GM23338 (cell line): ENCODE results near the gene VPS35. TPM values are rescaled to one million over a fixed set of nuclear protein-coding genes. Genes with fewer than 3 reads are reported as not detected.

Source experiments
- ATAC-seq: fragments of 200-7000 bp; cut with Tn5 transposase; 3 replicates; pipeline ENCODE4 v1.9.1; 2020
- DNase-seq: peaks from one replicate; pipeline ENCODE4 v3.0.0-alpha.2; 2015; ENCODE audit warnings: low spot score
- H2AFZ ChIP-seq: fragments of 200-600 bp; sonication (generic); 2 replicates; pipeline ENCODE4 v1.8.0; 2016; ENCODE audit warnings: antibody characterized with exemption, mild to moderate bottlenecking, moderate library complexity
- H3F3A ChIP-seq: fragments of 200-600 bp; sonication (generic); replicated peaks from 2 replicates; pipeline ENCODE4 v1.8.0; 2017; ENCODE audit warnings: antibody characterized with exemption, mixed run types, low read depth
- H3K27ac ChIP-seq: fragments of 200-600 bp; sonication (generic); 2 replicates; pipeline ENCODE4 v1.6.1; 2016; ENCODE audit warnings: low read depth
- H3K27me3 ChIP-seq: fragments of 200-600 bp; sonication (generic); 2 replicates; pipeline ENCODE4 v1.8.0; 2016; ENCODE audit warnings: mild to moderate bottlenecking, mixed run types, moderate library complexity; ENCODE audit not compliant: insufficient read depth
- H3K36me3 ChIP-seq: fragments of 200-600 bp; sonication (generic); 2 replicates; pipeline ENCODE4 v1.8.0; 2016; ENCODE audit warnings: mild to moderate bottlenecking; ENCODE audit not compliant: insufficient read depth
- H3K4me1 ChIP-seq: fragments of 200-600 bp; sonication (generic); 2 replicates; pipeline ENCODE4 v1.8.0; 2016; ENCODE audit warnings: mild to moderate bottlenecking, moderate library complexity; ENCODE audit not compliant: insufficient read depth
- H3K4me2 ChIP-seq: fragments of 200-600 bp; sonication (generic); 2 replicates; pipeline ENCODE4 v1.7.1; 2017; ENCODE audit warnings: mixed run types
- H3K4me3 ChIP-seq: fragments of 200-600 bp; sonication (generic); 2 replicates; pipeline ENCODE4 v1.6.1; 2016; ENCODE audit warnings: mixed run types
- H3K79me2 ChIP-seq: fragments of 200-600 bp; sonication (generic); replicated peaks from 2 replicates; pipeline ENCODE4 v1.8.0; 2017; ENCODE audit warnings: mild to moderate bottlenecking; ENCODE audit not compliant: insufficient read depth
- H3K9me2 ChIP-seq: fragments of 200-600 bp; sonication (generic); 2 replicates; pipeline ENCODE4 v1.8.0; 2017; ENCODE audit not compliant: insufficient read depth
- H4K20me1 ChIP-seq: fragments of 200-600 bp; sonication (generic); replicated peaks from 2 replicates; pipeline ENCODE4 v1.8.0; 2017; ENCODE audit warnings: mild to moderate bottlenecking; ENCODE audit not compliant: insufficient read depth
- H3K27ac Mint-ChIP-seq: 2 replicates; pipeline ENCODE4 v1.8.0; 2020; ENCODE audit warnings: inconsistent platforms, mild to moderate bottlenecking, moderate library complexity, mixed read lengths
- H3K27me3 Mint-ChIP-seq: 3 replicates; pipeline ENCODE4 v1.8.0; 2022; ENCODE audit warnings: low read depth, mild to moderate bottlenecking, moderate library complexity, mixed read lengths, inconsistent platforms; ENCODE audit not compliant: insufficient read depth, poor library complexity
- H3K36me3 Mint-ChIP-seq: 3 replicates; pipeline ENCODE4 v1.8.0; 2021; ENCODE audit warnings: low read depth, mild to moderate bottlenecking, inconsistent platforms, moderate library complexity, mixed read lengths
- H3K4me1 Mint-ChIP-seq: 3 replicates; pipeline ENCODE4 v1.8.0; 2020; ENCODE audit warnings: mild to moderate bottlenecking, inconsistent platforms, mixed read lengths
- H3K4me3 Mint-ChIP-seq: 3 replicates; pipeline ENCODE4 v1.8.0; 2021; ENCODE audit warnings: moderate library complexity, mild to moderate bottlenecking, inconsistent platforms, mixed read lengths
- H3K9me3 Mint-ChIP-seq: 3 replicates; pipeline ENCODE4 v1.8.0; 2020; ENCODE audit warnings: moderate library complexity, mild to moderate bottlenecking, inconsistent platforms, mixed read lengths
- CREB1 ChIP-seq: fragments of 250-450 bp; sonication (Bioruptor Pico); IDR thresholded peaks from 2 replicates; pipeline ENCODE4 v1.5.0; 2020; ENCODE audit warnings: low read depth, mild to moderate bottlenecking, moderate library complexity
- EZH2 ChIP-seq: fragments of 200-600 bp; sonication (generic); IDR thresholded peaks from one replicate; pipeline ENCODE4 v1.8.0; 2017; ENCODE audit warnings: antibody characterized with exemption, mild to moderate bottlenecking, low read depth; ENCODE audit not compliant: unreplicated experiment
- EZH2phosphoT487 ChIP-seq: fragments of 200-600 bp; sonication (generic); IDR thresholded peaks from one replicate; pipeline ENCODE4 v1.8.1; 2018; ENCODE audit warnings: antibody characterized with exemption; ENCODE audit not compliant: unreplicated experiment
- JUNB ChIP-seq: IDR thresholded peaks from one replicate; pipeline ENCODE4 v1.6.1; 2016; ENCODE audit warnings: antibody characterized with exemption; ENCODE audit not compliant: unreplicated experiment
- NANOG ChIP-seq: IDR thresholded peaks from 2 replicates; pipeline ENCODE4 v1.6.1; 2016; ENCODE audit warnings: antibody characterized with exemption, borderline replicate concordance
- POLR2AphosphoS5 ChIP-seq: IDR thresholded peaks from 2 replicates; pipeline ENCODE4 v1.6.1; 2016; ENCODE audit warnings: antibody characterized with exemption, low read depth
- ZNF114 ChIP-seq: fragments of 250-450 bp; sonication (Bioruptor Pico); IDR thresholded peaks from 2 replicates; pipeline ENCODE4 v1.5.0; 2020; ENCODE audit warnings: mild to moderate bottlenecking, moderate library complexity
- polyA plus RNA-seq: library from polyadenylated mRNA; unstranded; fragments of >200 nt; fragmentation: Nextera tagmentation; extraction: Ambion mirVana; gene quantifications from 2 replicates; pipeline ENCODE4 v1.2.1, GENCODE V29; 2016
- total RNA-seq: library from RNA; depleted of rRNA; stranded (reverse); fragments of >200 nt; shearing (Covaris generic); gene quantifications from 2 replicates; pipeline ENCODE4 v1.2.3, GENCODE V29; 2014
- TF ChIP-seq, protein P1 (sequence below): IDR thresholded peaks from one replicate; pipeline ENCODE4 v1.6.1; 2018; ENCODE audit warnings: antibody characterized with exemption; ENCODE audit not compliant: unreplicated experiment

VPS35 gene
- total and polyA plus RNA-seq, 2 experiments from 2014 or later: 31.1 to 40.0 TPM

DNA sequence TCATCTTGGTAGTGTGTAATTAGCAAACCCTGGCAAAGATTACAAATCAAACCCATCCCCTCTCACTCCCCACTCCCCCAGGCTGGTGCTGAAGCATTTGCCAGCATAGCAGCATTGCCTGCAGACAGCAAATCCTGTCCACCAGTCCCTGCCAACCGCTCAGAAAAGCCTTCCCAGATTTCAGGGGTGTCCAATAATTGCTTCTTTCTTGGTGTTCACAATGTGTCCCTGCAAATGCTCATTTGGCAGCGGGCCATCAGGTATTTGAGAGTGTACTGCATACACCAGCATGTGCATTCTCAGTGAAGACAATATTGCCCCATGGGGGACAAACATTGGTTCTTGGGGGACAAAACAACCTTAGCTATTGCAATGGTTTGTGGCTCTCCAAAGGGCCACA lies 28.7 kb upstream of the VPS35 start:
- TF ChIP-seq POLR2AphosphoS5 (no peak), EZH2 (no peak)
- DNase-seq: no peak

DNA sequence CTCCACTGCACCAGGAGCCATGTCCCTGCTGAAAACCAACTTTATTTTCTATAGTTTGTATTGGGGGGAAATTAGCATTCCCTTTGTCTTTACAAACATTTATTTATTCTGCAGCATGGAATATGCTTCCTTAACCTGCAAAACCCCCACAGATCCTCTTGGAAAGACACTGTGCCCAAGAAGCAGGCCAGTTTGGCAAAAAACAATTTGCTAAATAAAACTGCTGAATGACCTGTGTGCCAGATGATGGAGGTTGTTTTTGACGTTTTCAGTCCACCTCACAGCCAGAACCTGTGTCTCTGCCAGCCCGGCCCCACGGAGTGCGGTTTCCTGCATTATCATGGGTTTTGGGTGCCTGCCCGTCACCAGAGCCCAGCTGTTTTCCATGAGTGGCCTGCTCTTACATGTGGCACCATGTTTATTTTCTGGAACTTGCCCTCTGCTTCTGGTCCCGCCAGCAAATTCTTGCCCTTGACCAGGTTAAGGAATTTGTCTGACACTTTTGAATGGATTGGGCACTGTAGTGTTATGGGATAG lies 26.9 kb upstream of the VPS35 start:
- no peaks in the 10 kb centered on the region for H3K4me1 Mint-ChIP-seq
- Histone ChIP-seq H3K4me3 (no peak overlapping the region), H3K27ac (no peak overlapping the region), H3K79me2 (no peaks in the 10 kb centered on the region), H2AFZ (no peak overlapping the region), H4K20me1 (no peaks in the 10 kb centered on the region), H3K4me2 (no peak overlapping the region), H3F3A (no peaks in the 10 kb centered on the region), H3K36me3 (no peaks in the 10 kb centered on the region), H3K9me2 (no peaks in the 10 kb centered on the region), H3K4me1 (no peaks in the 10 kb centered on the region), H3K27me3 (no peaks in the 10 kb centered on the region)
- DNase-seq (no peak), ATAC-seq (no peak)
- TF ChIP-seq, protein P1, sequence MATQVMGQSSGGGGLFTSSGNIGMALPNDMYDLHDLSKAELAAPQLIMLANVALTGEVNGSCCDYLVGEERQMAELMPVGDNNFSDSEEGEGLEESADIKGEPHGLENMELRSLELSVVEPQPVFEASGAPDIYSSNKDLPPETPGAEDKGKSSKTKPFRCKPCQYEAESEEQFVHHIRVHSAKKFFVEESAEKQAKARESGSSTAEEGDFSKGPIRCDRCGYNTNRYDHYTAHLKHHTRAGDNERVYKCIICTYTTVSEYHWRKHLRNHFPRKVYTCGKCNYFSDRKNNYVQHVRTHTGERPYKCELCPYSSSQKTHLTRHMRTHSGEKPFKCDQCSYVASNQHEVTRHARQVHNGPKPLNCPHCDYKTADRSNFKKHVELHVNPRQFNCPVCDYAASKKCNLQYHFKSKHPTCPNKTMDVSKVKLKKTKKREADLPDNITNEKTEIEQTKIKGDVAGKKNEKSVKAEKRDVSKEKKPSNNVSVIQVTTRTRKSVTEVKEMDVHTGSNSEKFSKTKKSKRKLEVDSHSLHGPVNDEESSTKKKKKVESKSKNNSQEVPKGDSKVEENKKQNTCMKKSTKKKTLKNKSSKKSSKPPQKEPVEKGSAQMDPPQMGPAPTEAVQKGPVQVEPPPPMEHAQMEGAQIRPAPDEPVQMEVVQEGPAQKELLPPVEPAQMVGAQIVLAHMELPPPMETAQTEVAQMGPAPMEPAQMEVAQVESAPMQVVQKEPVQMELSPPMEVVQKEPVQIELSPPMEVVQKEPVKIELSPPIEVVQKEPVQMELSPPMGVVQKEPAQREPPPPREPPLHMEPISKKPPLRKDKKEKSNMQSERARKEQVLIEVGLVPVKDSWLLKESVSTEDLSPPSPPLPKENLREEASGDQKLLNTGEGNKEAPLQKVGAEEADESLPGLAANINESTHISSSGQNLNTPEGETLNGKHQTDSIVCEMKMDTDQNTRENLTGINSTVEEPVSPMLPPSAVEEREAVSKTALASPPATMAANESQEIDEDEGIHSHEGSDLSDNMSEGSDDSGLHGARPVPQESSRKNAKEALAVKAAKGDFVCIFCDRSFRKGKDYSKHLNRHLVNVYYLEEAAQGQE: no peak
- TF ChIP-seq JUNB (no peak), EZH2phosphoT487 (no peak), POLR2AphosphoS5 (no peak), ZNF114 (CRISPR knock-in tag) (no peak), CREB1 (CRISPR knock-in tag) (no peak), NANOG (no peak)
- no peaks in the 10 kb centered on the region for H3K9me3 Mint-ChIP-seq
- H3K36me3 Mint-ChIP-seq: no peaks in the 10 kb centered on the region
- no peak overlapping the region for H3K27ac Mint-ChIP-seq
- H3K27me3 Mint-ChIP-seq: peaks cover 9% of the 10 kb centered on the region
- no peak overlapping the region for H3K4me3 Mint-ChIP-seq

More for the DNA sequence above, 28.7 kb upstream of the VPS35 start:
- Histone ChIP-seq H3F3A (no peaks in the 10 kb centered on the region), H2AFZ (no peak overlapping the region), H3K36me3 (no peaks in the 10 kb centered on the region), H3K27ac (no peak overlapping the region), H3K27me3 (no peaks in the 10 kb centered on the region), H3K9me2 (no peaks in the 10 kb centered on the region), H3K4me2 (no peak overlapping the region), H3K79me2 (no peaks in the 10 kb centered on the region), H4K20me1 (no peaks in the 10 kb centered on the region), H3K4me1 (no peaks in the 10 kb centered on the region), H3K4me3 (no peak overlapping the region)
- H3K9me3 Mint-ChIP-seq: no peaks in the 10 kb centered on the region
- no peak overlapping the region for H3K27ac Mint-ChIP-seq
- ATAC-seq: no peak
- no peaks in the 10 kb centered on the region for H3K36me3 Mint-ChIP-seq
- H3K4me3 Mint-ChIP-seq: no peak overlapping the region
- peaks cover 7% of the 10 kb centered on the region for H3K27me3 Mint-ChIP-seq
- no peaks in the 10 kb centered on the region for H3K4me1 Mint-ChIP-seq
